NCI-H146 (cell line): Measurements from ENCODE around the gene ITIH5.

ENCODE experiments used
- DNase-seq: peaks from one replicate; lab custom pipeline; 2025; lab: John Stamatoyannopoulos, UW

Gene ITIH5

GRCh38 chr10:7626283-7626682, 40.5 kb downstream of the ITIH5 start:
- DNase-seq: no peak

DNA sequence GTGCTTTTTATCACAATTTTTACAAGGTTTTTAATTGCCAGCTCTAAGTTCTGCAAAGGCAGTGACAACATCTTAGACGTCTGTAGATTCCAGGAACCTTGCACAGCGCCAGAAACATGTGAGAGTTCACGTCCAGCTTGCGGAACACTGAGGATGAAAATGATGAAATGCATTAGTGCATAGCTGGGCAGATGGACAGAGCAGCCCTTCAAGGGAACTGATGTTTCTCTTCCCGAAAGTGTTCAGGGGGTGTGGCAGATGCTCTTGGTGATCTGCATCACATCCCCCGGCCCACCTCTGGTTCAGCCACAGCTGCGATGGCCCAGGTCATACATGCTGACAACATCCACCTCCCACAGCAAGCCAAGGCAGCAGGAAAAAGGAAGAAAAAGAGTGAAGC, 40.9 kb downstream of the ITIH5 start:
- DNase-seq: no peak

- no peak for DNase-seq
These were observed 41.8 kb downstream of the ITIH5 start for GRCh38 chr10:7625009-7625408.

DNA sequence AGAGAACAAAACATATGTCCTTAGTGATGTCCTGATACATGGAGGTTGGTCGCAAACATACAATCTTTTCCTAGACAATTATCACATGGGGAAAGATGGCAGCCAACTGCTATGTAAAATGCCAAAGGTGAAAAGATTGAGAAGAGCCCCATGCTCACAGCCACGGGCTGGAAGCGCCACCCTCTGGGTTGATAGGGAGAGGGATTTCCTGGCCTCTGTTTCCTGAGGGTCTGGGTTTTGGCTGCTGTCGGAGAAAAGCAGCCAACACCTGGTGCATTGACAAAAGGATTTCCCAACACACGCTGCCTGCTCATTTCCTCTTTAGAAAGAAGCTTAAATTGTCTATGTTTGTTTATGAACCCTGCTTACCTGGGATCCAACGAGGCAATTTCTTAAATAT, 43.8 kb downstream of the ITIH5 start:
- peak; percentile 10 for DNase-seq

GRCh38 chr10:7618461-7618860, 48.3 kb downstream of the ITIH5 start:
- no peak for DNase-seq

DNA sequence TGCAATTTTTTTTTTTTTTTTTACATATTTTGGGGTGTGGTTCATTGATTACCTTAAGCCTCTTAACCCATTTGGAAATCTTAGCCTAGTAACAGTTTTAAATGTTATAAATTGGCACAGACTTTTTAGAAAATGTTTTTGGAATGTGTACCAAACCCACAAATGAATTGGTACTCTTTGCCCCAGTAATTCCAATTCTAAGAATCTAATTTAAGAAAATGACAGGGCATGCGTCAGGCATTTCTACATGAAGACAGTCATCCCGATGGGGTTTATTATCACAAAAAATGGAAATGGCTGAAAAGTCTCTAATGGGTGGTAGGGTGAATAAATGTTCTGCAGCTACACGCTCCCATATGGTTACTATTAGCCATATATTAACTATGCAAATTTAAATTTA, 54.9 kb downstream of the ITIH5 start:
- DNase-seq: no peak

DNA sequence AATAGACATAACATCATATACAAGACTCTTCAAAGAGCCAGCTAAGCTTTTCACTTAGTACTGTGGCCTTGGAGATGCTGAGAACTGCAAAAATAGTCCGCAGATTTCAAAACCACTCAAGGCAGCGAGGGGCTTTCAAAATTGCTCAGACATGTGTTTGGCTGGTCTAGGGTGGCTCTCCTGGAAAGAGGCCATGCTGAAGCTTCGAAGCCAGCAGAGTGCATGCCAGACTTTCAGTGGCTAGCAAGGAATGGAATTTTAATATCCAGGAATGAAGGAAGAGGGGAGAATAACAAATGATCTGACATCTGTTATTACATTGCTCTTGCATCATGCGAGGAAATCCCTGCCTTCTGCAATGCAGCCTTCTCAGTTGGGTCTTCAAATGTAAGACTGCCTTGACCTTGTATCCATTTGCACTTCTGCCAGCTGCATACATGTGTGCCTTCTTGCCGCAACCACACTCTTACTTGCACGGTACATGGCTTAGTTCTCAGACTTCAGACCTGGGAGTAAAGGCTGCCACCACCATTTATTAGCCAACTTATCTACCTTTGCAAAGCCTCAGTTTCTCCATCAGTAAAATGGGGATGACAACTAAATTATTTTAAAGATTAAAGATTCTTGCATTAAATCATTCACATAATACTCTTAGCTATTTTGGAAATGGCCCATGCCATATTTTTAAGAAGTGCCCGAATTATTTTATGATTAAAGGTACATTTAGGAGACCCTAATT, 55.9 kb downstream of the ITIH5 start:
- DNase-seq: no peak

DNA sequence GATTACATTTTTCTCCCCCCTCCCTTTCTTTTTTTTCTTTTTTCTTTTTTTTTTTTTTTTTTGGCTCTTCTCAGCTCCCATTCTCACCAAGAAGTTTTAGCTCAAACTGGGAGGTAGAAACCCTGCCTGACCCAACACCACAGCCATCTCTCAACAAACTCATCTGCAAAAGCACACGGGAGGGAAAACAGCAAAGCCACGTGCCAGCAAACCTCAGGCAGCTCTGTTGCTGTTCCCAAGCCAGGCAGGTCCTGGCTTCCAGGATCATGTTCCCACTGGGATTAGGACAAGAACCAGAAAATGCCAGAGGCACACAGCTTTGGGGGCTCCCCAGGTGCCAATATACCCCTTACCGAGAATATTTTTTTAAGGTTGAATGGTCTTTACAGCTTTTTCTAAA, 56.7 kb downstream of the ITIH5 start:
- no peak for DNase-seq

GRCh38 chr10:7609556-7609955, 57.2 kb downstream of the ITIH5 start:
- DNase-seq: no peak

DNA sequence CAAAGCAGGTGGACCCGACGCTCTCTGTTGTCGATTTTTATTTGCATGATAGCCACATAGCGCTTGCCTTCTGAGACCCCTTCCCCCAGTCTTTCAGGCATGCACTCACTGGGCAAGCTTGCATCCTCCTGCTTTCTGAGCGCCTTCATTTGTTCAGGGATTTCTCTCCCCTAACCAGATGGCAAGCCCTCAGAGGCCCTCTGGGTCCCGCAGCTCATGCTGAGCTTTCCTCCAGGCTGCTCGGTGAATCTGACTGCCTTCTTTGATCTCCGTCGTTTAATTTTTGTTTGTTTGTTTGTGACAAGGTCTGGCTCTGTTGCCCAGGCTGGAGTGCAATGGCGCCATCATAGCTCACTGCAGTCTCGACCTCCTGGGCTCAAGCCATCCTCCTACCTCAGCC, 58.8 kb downstream of the ITIH5 start:
- no peak for DNase-seq

DNA sequence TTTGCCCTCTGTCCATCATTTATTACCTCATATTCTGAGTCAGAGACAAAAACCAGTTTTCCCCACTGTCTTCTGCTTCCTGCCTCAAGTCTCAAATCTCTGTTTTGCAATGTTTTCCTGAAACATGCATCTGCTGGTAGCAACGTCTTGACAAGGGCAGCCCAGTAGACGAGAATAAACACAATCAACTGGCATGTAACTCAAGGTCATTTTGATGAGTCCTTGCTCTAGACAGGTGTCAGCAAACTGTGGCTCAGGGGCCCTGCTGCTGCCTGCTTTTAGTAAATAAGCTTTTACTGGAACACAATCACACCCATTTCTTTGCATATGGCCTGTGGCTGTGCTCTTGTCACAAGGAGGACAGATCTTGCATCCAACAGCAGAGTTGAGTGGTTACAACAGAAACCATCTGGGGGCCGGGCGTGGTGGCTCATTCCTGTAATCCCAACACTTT, 59.8 kb downstream of the ITIH5 start:
- DNase-seq: no peak

- DNase-seq: no peak
These were observed 61.0 kb downstream of the ITIH5 start for GRCh38 chr10:7605565-7606295.

- DNase-seq: no peak
These were observed 65.6 kb downstream of the ITIH5 start for GRCh38 chr10:7601023-7601656.

- no peak for DNase-seq
These were observed 68.0 kb downstream of the ITIH5 start for GRCh38 chr10:7598771-7599170.

DNA sequence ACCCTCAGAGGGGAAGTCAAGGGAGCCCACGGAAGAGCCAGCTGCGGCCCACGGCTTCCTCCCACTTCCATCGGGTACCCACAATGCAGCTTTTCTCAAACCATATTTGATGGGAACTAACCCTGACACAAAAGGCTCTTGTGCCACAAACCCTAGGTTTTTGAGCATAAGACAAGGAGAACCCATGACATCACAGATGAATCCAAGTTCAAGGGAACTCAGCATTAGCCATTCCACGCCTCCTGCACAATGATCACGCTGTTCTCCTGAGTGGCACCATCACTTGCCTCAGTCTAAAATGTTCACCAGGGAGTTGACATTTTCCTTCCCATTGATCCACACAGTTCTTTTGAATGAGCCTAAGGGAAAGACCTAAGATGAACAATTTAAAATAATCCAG, 70.4 kb downstream of the ITIH5 start:
- DNase-seq: no peak

- DNase-seq: no peak
These were observed 72.9 kb downstream of the ITIH5 start for GRCh38 chr10:7593905-7594304.

- no peak for DNase-seq
These were observed 73.7 kb downstream of the ITIH5 start for GRCh38 chr10:7593063-7593462.

- no peak for DNase-seq
These were observed 74.1 kb downstream of the ITIH5 start for GRCh38 chr10:7592627-7593026.

DNA sequence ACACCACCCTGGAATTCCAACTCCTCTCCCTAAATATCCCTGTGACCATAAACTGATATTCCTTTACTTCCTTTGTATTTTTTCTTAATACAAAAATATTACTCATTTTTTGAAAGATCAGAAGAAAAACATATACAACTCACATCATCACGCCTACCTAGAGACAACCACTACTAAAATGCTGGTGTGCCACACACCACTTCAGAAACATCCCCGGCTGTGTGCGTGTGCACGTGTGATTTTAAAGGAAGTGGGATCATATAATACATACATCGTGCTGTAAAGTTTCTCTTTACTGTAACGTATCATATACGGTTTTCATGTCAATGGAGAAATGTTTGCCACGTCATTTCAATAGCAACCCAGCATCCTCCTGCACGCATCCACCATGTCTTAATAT, 76.5 kb downstream of the ITIH5 start:
- DNase-seq: no peak

GRCh38 chr10:7589748-7590147, 77.0 kb downstream of the ITIH5 start:
- no peak for DNase-seq

DNA sequence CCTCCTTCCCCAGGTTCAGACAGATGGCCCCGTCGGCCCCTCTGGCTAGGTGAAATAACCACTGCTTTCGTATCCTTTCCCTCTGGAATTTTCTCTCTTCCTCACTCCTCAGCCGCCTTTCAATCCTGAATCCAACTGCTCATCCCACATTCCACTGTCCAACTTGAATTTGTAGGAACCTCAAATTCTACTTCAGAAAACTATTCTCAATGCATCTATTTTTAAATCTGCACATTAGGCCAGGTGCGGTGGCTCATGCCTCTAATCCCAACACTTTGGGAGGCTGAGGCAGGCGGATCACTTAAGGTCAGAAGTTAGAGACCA, 78.9 kb downstream of the ITIH5 start:
- DNase-seq: no peak

DNA sequence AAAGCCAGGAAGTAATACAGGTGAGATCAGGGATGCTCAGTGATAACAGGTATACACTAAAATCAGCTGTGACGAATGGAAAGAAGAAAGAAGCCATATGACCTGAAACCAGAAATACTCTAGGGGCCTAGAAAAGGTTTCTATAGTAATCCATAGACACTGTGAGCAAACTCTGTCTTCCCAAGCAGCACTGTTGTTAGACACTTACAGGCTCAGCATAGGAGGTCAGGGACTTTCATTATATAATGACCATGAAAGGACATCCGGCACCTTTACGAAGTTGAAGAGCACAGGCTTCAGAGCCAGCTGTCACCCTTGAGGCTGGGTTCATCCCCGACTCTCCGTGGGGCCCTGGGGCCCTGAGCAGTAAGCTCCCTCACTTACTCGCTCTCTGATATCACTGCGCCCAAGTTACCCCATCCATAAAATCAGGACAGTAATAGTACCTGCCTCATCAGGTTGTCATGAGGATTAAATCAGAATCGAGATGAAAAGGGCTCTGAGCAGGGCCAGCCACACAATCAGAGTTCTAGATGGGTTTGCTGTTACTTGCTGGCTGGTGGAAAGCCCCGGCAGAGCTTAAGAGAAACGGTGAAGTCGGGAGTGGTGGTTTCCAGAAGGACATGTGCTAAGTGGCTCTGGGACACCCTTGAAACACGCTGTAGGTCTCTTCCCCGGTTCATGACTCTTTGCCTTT, 79.5 kb downstream of the ITIH5 start:
- no peak for DNase-seq

DNA sequence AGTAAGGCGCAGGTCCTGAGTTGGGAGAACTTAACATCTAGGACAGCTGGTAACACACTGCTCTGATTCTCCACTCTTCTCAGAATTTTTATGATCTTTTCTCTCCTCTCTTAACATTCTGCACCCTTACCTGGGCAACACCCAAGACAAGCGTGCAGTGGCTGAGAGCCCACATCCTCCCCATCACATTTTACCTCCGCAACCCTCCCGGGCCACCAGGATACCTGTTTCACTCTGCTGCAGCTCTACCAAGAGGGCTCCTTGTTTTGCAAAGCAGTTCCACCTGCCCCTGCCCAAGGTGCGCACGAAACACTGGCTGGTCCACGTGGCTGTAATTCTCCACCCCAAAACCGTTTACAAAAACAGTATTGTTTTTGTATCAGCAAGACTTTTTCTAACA, 81.5 kb downstream of the ITIH5 start:
- no peak for DNase-seq
